SU-DHL-6 (cell line): ENCODE measurements around the gene PSEN2.

Experiments used
- H2AFZ ChIP-seq: fragments of 200-600 bp; sonication (generic); 2 replicates; pipeline ENCODE4 v1.6.1; 2014; ENCODE audit warnings: low read depth, mild to moderate bottlenecking, moderate library complexity, mixed read lengths, antibody characterized with exemption, low read length; ENCODE audit not compliant: severe bottlenecking
- H3F3A ChIP-seq: fragments of 200-600 bp; shearing (Covaris generic); 2 replicates; pipeline ENCODE4 v1.6.0; 2016; ENCODE audit warnings: antibody characterized with exemption, mild to moderate bottlenecking; ENCODE audit not compliant: insufficient read depth
- H3K27ac ChIP-seq: fragments of 200-600 bp; sonication (generic); 2 replicates; pipeline ENCODE4 v1.5.1; 2016; ENCODE audit warnings: low read depth, mild to moderate bottlenecking, low read length, moderate library complexity, mixed read lengths
- H3K27me3 ChIP-seq: fragments of 200-600 bp; sonication (generic), shearing (Covaris generic); 2 replicates; pipeline ENCODE4 v1.6.0; 2014; ENCODE audit warnings: mild to moderate bottlenecking, low read length
- H3K36me3 ChIP-seq: fragments of 200-600 bp; sonication (generic); 2 replicates; pipeline ENCODE4 v1.6.1; 2014; ENCODE audit warnings: mild to moderate bottlenecking, low read length, mixed read lengths
- H3K4me2 ChIP-seq: fragments of 300-600, 200-600 bp; shearing (Covaris generic), sonication (generic); 2 replicates; pipeline ENCODE4 v1.6.0; 2014; ENCODE audit warnings: low read length, low read depth, mild to moderate bottlenecking; ENCODE audit not compliant: poor library complexity, severe bottlenecking
- H3K4me3 ChIP-seq: fragments of 200-600 bp; sonication (generic); 2 replicates; pipeline ENCODE4 v1.5.1; 2014; ENCODE audit warnings: antibody characterized with exemption, low read length, mild to moderate bottlenecking, mixed read lengths; ENCODE audit not compliant: insufficient read depth, poor library complexity, severe bottlenecking
- H3K79me2 ChIP-seq: fragments of 200-600 bp; sonication (generic); 2 replicates; pipeline ENCODE4 v1.6.1; 2014; ENCODE audit warnings: mild to moderate bottlenecking, low read length, moderate library complexity; ENCODE audit not compliant: insufficient read depth
- H3K9ac ChIP-seq: fragments of 200-600 bp; sonication (generic); 2 replicates; pipeline ENCODE4 v1.7.0; 2014; ENCODE audit warnings: mild to moderate bottlenecking, low read length
- H3K9me2 ChIP-seq: fragments of 200-600 bp; sonication (generic); replicated peaks from 2 replicates; pipeline ENCODE4 v1.6.1; 2014; ENCODE audit warnings: low read length; ENCODE audit not compliant: insufficient read depth
- H3K9me3 ChIP-seq: fragments of 200-600 bp; sonication (generic); 2 replicates; pipeline ENCODE4 v1.6.1; 2014; ENCODE audit warnings: low read length, mixed read lengths; ENCODE audit not compliant: insufficient read depth
- H4K20me1 ChIP-seq: fragments of 200-600 bp; sonication (generic); 2 replicates; pipeline ENCODE4 v1.6.1; 2014; ENCODE audit warnings: low read depth, mild to moderate bottlenecking, antibody characterized with exemption, low read length, moderate library complexity, mixed read lengths
- EZH2phosphoT487 ChIP-seq: fragments of 200-600 bp; sonication (generic), shearing (Covaris generic); conservative IDR thresholded peaks from 2 replicates; pipeline ENCODE4 v1.6.1; 2018; ENCODE audit warnings: mild to moderate bottlenecking, antibody characterized with exemption, low read length, moderate library complexity, mixed read lengths
- TF ChIP-seq, protein P1 (sequence below): fragments of 200-600 bp; sonication (generic); IDR thresholded peaks from one replicate; pipeline ENCODE4 v1.5.1; 2017; ENCODE audit warnings: antibody characterized with exemption, mild to moderate bottlenecking, low read length, moderate library complexity; ENCODE audit not compliant: insufficient read depth, poor library complexity, severe bottlenecking

PSEN2 gene

DNA sequence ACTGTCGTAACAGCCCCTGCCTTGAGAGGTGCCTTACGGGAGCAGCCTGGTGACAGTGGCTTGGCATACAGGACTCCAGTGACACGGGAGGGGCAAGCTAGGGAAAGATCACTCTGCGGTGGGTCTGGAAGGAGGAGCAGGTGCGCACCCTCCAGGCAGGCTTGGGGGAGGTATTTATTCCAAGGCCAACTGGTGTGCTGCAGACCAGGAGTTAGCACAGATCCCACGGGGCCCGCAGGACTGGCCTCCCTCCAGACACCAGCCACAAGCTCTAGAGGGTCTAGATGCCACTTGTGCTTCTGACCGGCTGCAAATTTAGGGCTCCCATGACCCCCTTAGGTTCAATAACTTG is 22.1 kb downstream of the PSEN2 start:
- TF ChIP-seq, protein P1, sequence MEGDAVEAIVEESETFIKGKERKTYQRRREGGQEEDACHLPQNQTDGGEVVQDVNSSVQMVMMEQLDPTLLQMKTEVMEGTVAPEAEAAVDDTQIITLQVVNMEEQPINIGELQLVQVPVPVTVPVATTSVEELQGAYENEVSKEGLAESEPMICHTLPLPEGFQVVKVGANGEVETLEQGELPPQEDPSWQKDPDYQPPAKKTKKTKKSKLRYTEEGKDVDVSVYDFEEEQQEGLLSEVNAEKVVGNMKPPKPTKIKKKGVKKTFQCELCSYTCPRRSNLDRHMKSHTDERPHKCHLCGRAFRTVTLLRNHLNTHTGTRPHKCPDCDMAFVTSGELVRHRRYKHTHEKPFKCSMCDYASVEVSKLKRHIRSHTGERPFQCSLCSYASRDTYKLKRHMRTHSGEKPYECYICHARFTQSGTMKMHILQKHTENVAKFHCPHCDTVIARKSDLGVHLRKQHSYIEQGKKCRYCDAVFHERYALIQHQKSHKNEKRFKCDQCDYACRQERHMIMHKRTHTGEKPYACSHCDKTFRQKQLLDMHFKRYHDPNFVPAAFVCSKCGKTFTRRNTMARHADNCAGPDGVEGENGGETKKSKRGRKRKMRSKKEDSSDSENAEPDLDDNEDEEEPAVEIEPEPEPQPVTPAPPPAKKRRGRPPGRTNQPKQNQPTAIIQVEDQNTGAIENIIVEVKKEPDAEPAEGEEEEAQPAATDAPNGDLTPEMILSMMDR = no peak
- no peak for TF ChIP-seq EZH2phosphoT487
- H2AFZ ChIP-seq = no peak overlapping the region
- H3F3A ChIP-seq = no peaks in the 10 kb centered on the region
- H3K36me3 ChIP-seq = no peaks in the 10 kb centered on the region
- no peaks in the 10 kb centered on the region for H4K20me1 ChIP-seq
- H3K4me3 ChIP-seq = no peak overlapping the region
- H3K9me3 ChIP-seq = no peaks in the 10 kb centered on the region
- no peaks in the 10 kb centered on the region for H3K79me2 ChIP-seq
- H3K9ac ChIP-seq = no peak overlapping the region
- no peaks in the 10 kb centered on the region for H3K27me3 ChIP-seq
- no peak overlapping the region for H3K4me2 ChIP-seq
- no peaks in the 10 kb centered on the region for H3K9me2 ChIP-seq
- no peak overlapping the region for H3K27ac ChIP-seq

DNA sequence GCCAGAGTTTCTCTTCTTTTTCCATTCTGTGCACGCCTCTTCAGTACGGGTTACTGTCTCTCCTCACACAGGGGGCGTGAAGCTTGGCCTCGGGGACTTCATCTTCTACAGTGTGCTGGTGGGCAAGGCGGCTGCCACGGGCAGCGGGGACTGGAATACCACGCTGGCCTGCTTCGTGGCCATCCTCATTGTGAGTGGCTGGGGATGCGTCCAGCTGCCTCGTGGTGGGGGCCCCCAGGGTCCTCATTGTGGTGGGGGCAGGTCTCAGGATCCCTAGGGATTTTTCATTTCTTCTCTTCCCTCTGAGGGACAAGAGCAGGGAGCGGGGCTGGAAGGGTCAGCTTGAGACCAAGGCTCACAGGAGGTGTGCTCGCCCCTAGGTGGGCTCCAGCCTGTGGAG is 23.5 kb downstream of the PSEN2 start:
- Histone ChIP-seq H3K79me2 (no peaks in the 10 kb centered on the region), H3K9ac (no peak overlapping the region), H3K9me2 (no peaks in the 10 kb centered on the region), H4K20me1 (no peaks in the 10 kb centered on the region), H2AFZ (no peak overlapping the region), H3K4me3 (no peak overlapping the region), H3K4me2 (no peak overlapping the region), H3F3A (no peaks in the 10 kb centered on the region), H3K36me3 (no peaks in the 10 kb centered on the region), H3K27me3 (no peaks in the 10 kb centered on the region), H3K27ac (no peak overlapping the region), H3K9me3 (no peaks in the 10 kb centered on the region)
- TF ChIP-seq, protein P1 = no peak
- TF ChIP-seq EZH2phosphoT487 = no peak

DNA sequence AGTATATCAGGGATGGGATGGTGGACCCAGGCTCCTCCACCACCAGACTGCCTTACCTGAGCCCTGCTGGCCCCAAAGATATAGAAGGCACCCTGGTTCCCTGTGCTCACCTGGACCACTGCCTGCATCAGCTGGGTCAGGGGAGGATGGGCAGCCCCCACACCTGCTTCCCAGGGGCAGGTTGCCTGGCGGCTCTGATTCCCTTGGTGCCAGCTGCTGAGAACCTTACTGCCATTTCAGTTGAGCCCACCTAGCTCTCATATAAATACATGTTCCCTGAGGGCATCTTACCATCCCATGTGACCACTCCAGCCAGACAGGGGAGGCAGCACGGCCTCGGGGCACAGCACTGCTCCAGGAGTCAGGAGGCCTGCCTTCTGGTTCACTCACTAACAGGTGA is 24.4 kb downstream of the PSEN2 start:
- no peaks in the 10 kb centered on the region for H3K79me2 ChIP-seq
- no peaks in the 10 kb centered on the region for H3K9me2 ChIP-seq
- H3K9ac ChIP-seq = no peak overlapping the region
- H3K4me2 ChIP-seq = no peak overlapping the region
- H3K4me3 ChIP-seq = no peak overlapping the region
- TF ChIP-seq, protein P1 = no peak
- TF ChIP-seq EZH2phosphoT487 = no peak
- no peaks in the 10 kb centered on the region for H3K36me3 ChIP-seq
- no peak overlapping the region for H3K27ac ChIP-seq
- no peaks in the 10 kb centered on the region for H3F3A ChIP-seq
- no peak overlapping the region for H2AFZ ChIP-seq
- no peaks in the 10 kb centered on the region for H4K20me1 ChIP-seq
- no peaks in the 10 kb centered on the region for H3K27me3 ChIP-seq
- no peaks in the 10 kb centered on the region for H3K9me3 ChIP-seq

DNA sequence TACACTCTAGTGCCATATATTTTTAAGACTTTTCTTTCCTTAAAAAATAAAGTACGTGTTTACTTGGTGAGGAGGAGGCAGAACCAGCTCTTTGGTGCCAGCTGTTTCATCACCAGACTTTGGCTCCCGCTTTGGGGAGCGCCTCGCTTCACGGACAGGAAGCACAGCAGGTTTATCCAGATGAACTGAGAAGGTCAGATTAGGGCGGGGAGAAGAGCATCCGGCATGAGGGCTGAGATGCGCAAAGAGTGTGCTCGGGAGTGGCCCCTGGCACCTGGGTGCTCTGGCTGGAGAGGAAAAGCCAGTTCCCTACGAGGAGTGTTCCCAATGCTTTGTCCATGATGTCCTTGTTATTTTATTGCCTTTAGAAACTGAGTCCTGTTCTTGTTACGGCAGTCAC is 25.2 kb downstream of the PSEN2 start:
- TF ChIP-seq EZH2phosphoT487 = no peak
- TF ChIP-seq, protein P1 = no peak
- Histone ChIP-seq H3K4me3 (no peak overlapping the region), H3K9me3 (no peaks in the 10 kb centered on the region), H3F3A (no peaks in the 10 kb centered on the region), H3K27me3 (no peaks in the 10 kb centered on the region), H4K20me1 (no peaks in the 10 kb centered on the region), H3K9me2 (no peaks in the 10 kb centered on the region), H2AFZ (no peak overlapping the region), H3K27ac (no peak overlapping the region), H3K79me2 (no peaks in the 10 kb centered on the region), H3K36me3 (no peaks in the 10 kb centered on the region), H3K4me2 (no peak overlapping the region), H3K9ac (no peak overlapping the region)
